Caco-2 (cell line): ENCODE measurements around the gene HS6ST2. TPM values are rescaled to one million over a fixed set of nuclear protein-coding genes. Genes with fewer than 3 reads are reported as not detected.

Experiments used
- BruUV-seq: library from RNA; stranded (reverse); fragments of 400-500 nt; replicated peaks from 2 replicates; lab custom pipeline; 2021; lab: Mats Ljungman, UMichigan
- CTCF ChIA-PET: fragments of 300-600 bp; sonication (Branson Sonifier 250); formaldehyde crosslinking; loops from one replicate; lab custom pipeline; 2022; ENCODE audit warnings: antibody characterized with exemption; lab: Charles Lee
- POLR2A ChIA-PET: fragments of 300-600 bp; sonication (Branson Sonifier 250); formaldehyde crosslinking; loops from one replicate; lab custom pipeline; 2022; ENCODE audit warnings: antibody characterized with exemption; lab: Charles Lee
- DNase-seq, 2 experiments: peaks; one replicate each; pipeline versions ENCODE4 v3.0.0 to v3.0.0-alpha.2; 2020 to 2022
- H3K27me3 ChIP-seq: replicated peaks from 2 replicates; pipeline ENCODE4 v1.6.0; 2011; ENCODE audit warnings: low read length; ENCODE audit not compliant: control insufficient read depth, insufficient read depth
- H3K36me3 ChIP-seq: 2 replicates; pipeline ENCODE4 v1.5.1; 2011; ENCODE audit warnings: low read length; ENCODE audit not compliant: control insufficient read depth, insufficient read depth
- H3K4me1 ChIP-seq: fragments of 250-450 bp; sonication (Bioruptor Pico); 2 replicates; pipeline ENCODE4 v1.5.1; 2020; ENCODE audit warnings: mild to moderate bottlenecking
- H3K4me3 ChIP-seq: 2 replicates; pipeline ENCODE4 v1.5.1; 2011; ENCODE audit warnings: low read depth, mild to moderate bottlenecking, control low read depth, low read length
- H3K9me3 ChIP-seq: fragments of 250-450 bp; sonication (Bioruptor Pico); 2 replicates; pipeline ENCODE4 v1.5.1; 2020; ENCODE audit warnings: mild to moderate bottlenecking, moderate library complexity
- H3K27ac Mint-ChIP-seq: one replicate; pipeline ENCODE4 v1.8.0; 2022; ENCODE audit warnings: mixed read lengths; ENCODE audit not compliant: unreplicated experiment
- H3K27me3 Mint-ChIP-seq: one replicate; pipeline ENCODE4 v1.8.0; 2022; ENCODE audit warnings: mixed read lengths; ENCODE audit not compliant: insufficient read depth, unreplicated experiment
- H3K36me3 Mint-ChIP-seq: one replicate; pipeline ENCODE4 v1.8.0; 2022; ENCODE audit warnings: mild to moderate bottlenecking, mixed read lengths; ENCODE audit not compliant: insufficient read depth, unreplicated experiment
- H3K4me1 Mint-ChIP-seq: one replicate; pipeline ENCODE4 v1.8.0; 2022; ENCODE audit warnings: low read depth, mixed read lengths; ENCODE audit not compliant: unreplicated experiment
- H3K4me3 Mint-ChIP-seq: one replicate; pipeline ENCODE4 v1.8.0; 2022; ENCODE audit warnings: mild to moderate bottlenecking, moderate library complexity, mixed read lengths; ENCODE audit not compliant: unreplicated experiment
- H3K9me3 Mint-ChIP-seq: one replicate; pipeline ENCODE4 v1.8.0; 2022; ENCODE audit warnings: mixed read lengths; ENCODE audit not compliant: unreplicated experiment
- intact Hi-C: fragments of 100-400 bp; cut with micrococcal nuclease; formaldehyde crosslinking; loops from one replicate; pipeline ENCODE4 v1.10.0; 2022; ENCODE audit not compliant: unreplicated experiment
- total RNA-seq: library from RNA; stranded (reverse); gene quantifications from 2 replicates; pipeline ENCODE4 v1.2.3, GENCODE V29; 2022
- TF ChIP-seq, protein P1 (sequence below), 2 experiments: fragments of 200-600 bp in 1 of 2; IDR thresholded peaks; 1 replicate in 1 of 2; 2 replicates in 1 of 2; pipeline versions ENCODE4 v1.5.1 to v1.8.0; 2011 to 2022; ENCODE audit warnings: antibody characterized with exemption in 1 of 2, control low read depth in 1 of 2, inconsistent platforms in 1 of 2, low read depth in 1 of 2, low read length in 1 of 2, mild to moderate bottlenecking in 1 of 2, moderate library complexity in 1 of 2; ENCODE audit not compliant: insufficient read depth in 1 of 2, severe bottlenecking in 1 of 2, unreplicated experiment in 1 of 2

HS6ST2 gene
- total RNA-seq, 1 experiment from 2014 or later, result 34.9 TPM

DNA sequence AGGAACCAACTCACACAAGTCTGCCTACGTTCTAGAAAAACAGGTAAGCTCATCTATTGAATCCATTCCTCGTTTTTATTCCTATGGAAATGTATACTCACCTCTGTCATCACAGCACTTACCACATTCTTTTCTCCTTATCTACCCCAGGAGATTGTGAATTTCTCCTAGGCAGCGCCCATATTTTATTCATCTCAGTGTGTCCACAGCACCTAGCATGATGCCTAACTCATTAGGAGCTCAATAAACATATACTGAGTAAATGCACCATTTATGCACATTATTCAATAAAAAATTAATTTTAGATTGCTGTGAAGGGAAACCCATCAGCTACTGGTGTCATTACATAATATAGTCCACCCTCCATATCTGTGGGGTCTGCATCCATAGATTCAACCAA lies 363.4 kb downstream of the HS6ST2 start:
- CTCF ChIA-PET, result no interaction called here
- Histone ChIP-seq H3K4me1 (peaks cover 20% of the 10 kb centered on the region), H3K4me3 (no peak overlapping the region), H3K9me3 (no peaks in the 10 kb centered on the region), H3K36me3 (no peaks in the 10 kb centered on the region), H3K27me3 (no peaks in the 10 kb centered on the region)
- no peak for DNase-seq
- Mint-ChIP-seq H3K9me3 (no peaks in the 10 kb centered on the region), H3K4me3 (no peak overlapping the region), H3K4me1 (no peaks in the 10 kb centered on the region), H3K36me3 (no peaks in the 10 kb centered on the region), H3K27ac (no peak overlapping the region), H3K27me3 (no peaks in the 10 kb centered on the region)
- TF ChIP-seq, protein P1, sequence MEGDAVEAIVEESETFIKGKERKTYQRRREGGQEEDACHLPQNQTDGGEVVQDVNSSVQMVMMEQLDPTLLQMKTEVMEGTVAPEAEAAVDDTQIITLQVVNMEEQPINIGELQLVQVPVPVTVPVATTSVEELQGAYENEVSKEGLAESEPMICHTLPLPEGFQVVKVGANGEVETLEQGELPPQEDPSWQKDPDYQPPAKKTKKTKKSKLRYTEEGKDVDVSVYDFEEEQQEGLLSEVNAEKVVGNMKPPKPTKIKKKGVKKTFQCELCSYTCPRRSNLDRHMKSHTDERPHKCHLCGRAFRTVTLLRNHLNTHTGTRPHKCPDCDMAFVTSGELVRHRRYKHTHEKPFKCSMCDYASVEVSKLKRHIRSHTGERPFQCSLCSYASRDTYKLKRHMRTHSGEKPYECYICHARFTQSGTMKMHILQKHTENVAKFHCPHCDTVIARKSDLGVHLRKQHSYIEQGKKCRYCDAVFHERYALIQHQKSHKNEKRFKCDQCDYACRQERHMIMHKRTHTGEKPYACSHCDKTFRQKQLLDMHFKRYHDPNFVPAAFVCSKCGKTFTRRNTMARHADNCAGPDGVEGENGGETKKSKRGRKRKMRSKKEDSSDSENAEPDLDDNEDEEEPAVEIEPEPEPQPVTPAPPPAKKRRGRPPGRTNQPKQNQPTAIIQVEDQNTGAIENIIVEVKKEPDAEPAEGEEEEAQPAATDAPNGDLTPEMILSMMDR (IDR thresholded peaks at IDR 0.05; ENCODE audit: insufficient read depth in 1 of 2, low read depth in 1 of 2, low read length in 1 of 2, severe bottlenecking in 1 of 2, unreplicated experiment in 1 of 2), result no peak
- no TSS peak for BruUV-seq
- intact Hi-C loops, result no loop called here
- POLR2A ChIA-PET, result no interaction called here

DNA sequence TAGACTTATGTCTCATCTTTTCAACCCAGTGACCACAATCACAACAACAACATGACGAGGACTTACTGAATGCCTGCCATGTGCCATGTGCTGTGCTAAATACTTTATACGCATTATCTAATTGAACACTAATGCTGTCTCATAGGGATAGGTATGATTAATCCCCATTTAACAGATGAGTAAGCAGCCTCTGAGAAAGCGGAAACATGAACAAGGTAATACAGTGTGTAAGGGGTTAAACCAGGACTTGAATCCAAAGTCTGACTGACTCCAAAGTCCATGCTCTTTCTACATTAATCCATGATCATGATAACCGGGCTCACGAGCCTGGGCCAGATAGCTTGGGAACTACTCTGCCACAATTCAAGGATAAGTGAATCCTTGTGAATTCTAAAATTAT lies 364.3 kb downstream of the HS6ST2 start:
- BruUV-seq, result no TSS peak
- Mint-ChIP-seq H3K4me3 (no peak overlapping the region), H3K4me1 (no peaks in the 10 kb centered on the region), H3K27me3 (no peaks in the 10 kb centered on the region), H3K27ac (no peak overlapping the region), H3K36me3 (no peaks in the 10 kb centered on the region), H3K9me3 (no peaks in the 10 kb centered on the region)
- TF ChIP-seq, protein P1 (IDR thresholded peaks at IDR 0.05; ENCODE audit: insufficient read depth in 1 of 2, low read depth in 1 of 2, low read length in 1 of 2, severe bottlenecking in 1 of 2, unreplicated experiment in 1 of 2), result no peak
- Histone ChIP-seq H3K27me3 (no peaks in the 10 kb centered on the region), H3K4me3 (no peak overlapping the region), H3K9me3 (no peaks in the 10 kb centered on the region), H3K36me3 (no peaks in the 10 kb centered on the region), H3K4me1 (peaks cover 20% of the 10 kb centered on the region)
- POLR2A ChIA-PET, result no interaction called here
- DNase-seq, result no peak
- CTCF ChIA-PET, result no interaction called here
- intact Hi-C loops, result no loop called here

DNA sequence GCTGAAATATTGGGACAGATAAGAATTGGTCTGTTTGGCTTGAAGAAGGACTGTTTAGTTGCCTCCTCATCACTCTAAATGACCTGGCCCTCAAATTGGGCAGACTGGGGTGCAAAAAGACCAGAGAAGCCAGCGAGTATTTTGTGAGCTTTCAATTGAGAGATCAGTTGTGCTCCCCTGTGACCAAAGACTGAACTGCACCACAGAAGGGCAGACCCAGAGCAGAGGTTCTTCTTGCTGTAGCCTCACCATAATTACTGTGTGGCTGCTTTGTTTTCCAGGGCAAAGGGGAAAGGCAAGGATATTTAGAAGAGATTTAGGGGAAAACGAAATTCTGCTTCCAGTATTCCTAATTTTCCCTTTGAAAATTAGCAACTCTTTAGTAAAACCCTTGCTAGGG lies 365.5 kb downstream of the HS6ST2 start:
- peak; percentile 23 to 31 for DNase-seq
- H3K9me3 ChIP-seq, result no peaks in the 10 kb centered on the region
- TF ChIP-seq, protein P1 (IDR thresholded peaks at IDR 0.05; ENCODE audit: insufficient read depth in 1 of 2, low read depth in 1 of 2, low read length in 1 of 2, severe bottlenecking in 1 of 2, unreplicated experiment in 1 of 2), result peak; percentile 41 to 52
- no peak overlapping the region for H3K4me3 ChIP-seq
- H3K36me3 ChIP-seq, result no peaks in the 10 kb centered on the region
- H3K27me3 Mint-ChIP-seq, result no peaks in the 10 kb centered on the region
- ChIA-PET CTCF (interaction anchor here (0.8 to 1.2 kb wide), 5 partner anchors 10 to 300 kb away, joined by 3 to 5 read pairs (median 5); no protein-coding TSS in a partner anchor), POLR2A (no interaction called here)
- H3K36me3 Mint-ChIP-seq, result no peaks in the 10 kb centered on the region
- no peak overlapping the region for H3K27ac Mint-ChIP-seq
- intact Hi-C loops, result loop anchor here (1.0 to 2.0 kb wide), 2 partner anchors 100 to 180 kb away; no protein-coding TSS in a partner anchor
- H3K4me1 ChIP-seq, result peaks cover 20% of the 10 kb centered on the region
- no peak overlapping the region for H3K4me3 Mint-ChIP-seq
- no TSS peak for BruUV-seq
- no peaks in the 10 kb centered on the region for H3K27me3 ChIP-seq
- no peaks in the 10 kb centered on the region for H3K9me3 Mint-ChIP-seq
- H3K4me1 Mint-ChIP-seq, result no peaks in the 10 kb centered on the region
